ENCODE data around the gene NOX5. TPM values are rescaled to one million over a fixed set of nuclear protein-coding genes. Genes with fewer than 3 reads are reported as not detected.

NOX5 gene
- total and polyA plus RNA-seq, 2 donors (not counting 1 experiment from before 2014, with no cell fraction given): 0.01 to 0.05 TPM

GRCh38 chr15:68997930-68998777 lies 16.3 kb upstream of the NOX5 start:
- peaks cover 5% of the 10 kb centered on the region for H3K9me3 Mint-ChIP-seq (ENCODE audit: insufficient read depth)
- Histone ChIP-seq H3K4me2 (replicated peaks; ENCODE audit: low read depth, low read length, poor library complexity, severe bottlenecking) (no peak overlapping the region), H3K4me1 (ENCODE audit: control insufficient read depth in 2 of 2, insufficient read depth in 2 of 2, low read length in 2 of 2) (no peaks in the 10 kb centered on the region), H2AFZ (ENCODE audit: insufficient read depth, low read depth, low read length, poor library complexity, severe bottlenecking) (no peak overlapping the region), H3K9ac (ENCODE audit: low read length) (no peak overlapping the region), H3K79me2 (ENCODE audit: control insufficient read depth, insufficient read depth, low read length) (no peaks in the 10 kb centered on the region), H3K9me3 (ENCODE audit: control extremely low read depth in 1 of 3, control insufficient read depth in 2 of 3, insufficient read depth in 1 of 3, low read length in 2 of 3) (no peaks in the 10 kb centered on the region), H4K20me1 (ENCODE audit: control insufficient read depth, insufficient read depth, low read length, poor library complexity, severe bottlenecking) (no peaks in the 10 kb centered on the region), H3K36me3 (replicated peaks in 1 of 2; ENCODE audit: control extremely low read depth in 1 of 2, control insufficient read depth in 1 of 2, extremely low read depth in 1 of 2, insufficient read depth in 2 of 2, low read length in 1 of 2) (no peaks in the 10 kb centered on the region), H3K27ac (ENCODE audit: low read length in 2 of 2) (no peak overlapping the region), H3K27me3 (replicated peaks in 1 of 4; ENCODE audit: control extremely low read depth in 1 of 4, control insufficient read depth in 3 of 4, insufficient read depth in 4 of 4, low read length in 3 of 4) (peaks cover 0 to 3% (median 0%) of the 10 kb centered on the region in 4 experiments), H3K4me3 (ENCODE audit: control extremely low read depth in 1 of 5, extremely low read depth in 1 of 5, insufficient read depth in 1 of 5, low read depth in 2 of 5, low read length in 4 of 5) (no peak overlapping the region)
- H3K4me1 Mint-ChIP-seq: no peaks in the 10 kb centered on the region
- intact Hi-C loops (cut with micrococcal nuclease): no loop called here
- H3K4me3 Mint-ChIP-seq: no peak overlapping the region
- CTCF ChIA-PET: no interaction called here
- TF ChIP-seq CTCF (IDR thresholded peaks at IDR 0.05) (no peak), EZH2 (IDR thresholded peaks at IDR 0.05; ENCODE audit: borderline replicate concordance, insufficient read depth, low read depth, low read length, poor library complexity, severe bottlenecking) (no peak)
- no peak for DNase-seq
- H3K27me3 Mint-ChIP-seq: peaks cover 12% of the 10 kb centered on the region
- ATAC-seq (ENCODE audit: low read depth): no peak
- 82% methylated on average over 2 of the region's 4 CpGs for WGBS (ENCODE audit: insufficient coverage)
- POLR2A ChIA-PET: no interaction called here
- H3K27ac Mint-ChIP-seq: no peak overlapping the region

GRCh38 chr15:68999091-68999490 lies 15.4 kb upstream of the NOX5 start:
- ChIA-PET CTCF (no interaction called here), POLR2A (no interaction called here)
- Histone ChIP-seq H3K9ac (ENCODE audit: low read length) (no peak overlapping the region), H3K79me2 (ENCODE audit: control insufficient read depth, insufficient read depth, low read length) (no peaks in the 10 kb centered on the region), H3K4me3 (ENCODE audit: control extremely low read depth in 1 of 5, extremely low read depth in 1 of 5, insufficient read depth in 1 of 5, low read depth in 2 of 5, low read length in 4 of 5) (no peak overlapping the region), H3K9me3 (ENCODE audit: control extremely low read depth in 1 of 3, control insufficient read depth in 2 of 3, insufficient read depth in 1 of 3, low read length in 2 of 3) (no peaks in the 10 kb centered on the region), H3K27ac (ENCODE audit: low read length in 2 of 2) (no peak overlapping the region), H3K27me3 (replicated peaks in 1 of 4; ENCODE audit: control extremely low read depth in 1 of 4, control insufficient read depth in 3 of 4, insufficient read depth in 4 of 4, low read length in 3 of 4) (peaks cover 0 to 3% (median 0%) of the 10 kb centered on the region in 4 experiments), H2AFZ (ENCODE audit: insufficient read depth, low read depth, low read length, poor library complexity, severe bottlenecking) (no peak overlapping the region), H3K4me1 (ENCODE audit: control insufficient read depth in 2 of 2, insufficient read depth in 2 of 2, low read length in 2 of 2) (no peaks in the 10 kb centered on the region), H4K20me1 (ENCODE audit: control insufficient read depth, insufficient read depth, low read length, poor library complexity, severe bottlenecking) (no peaks in the 10 kb centered on the region), H3K36me3 (replicated peaks in 1 of 2; ENCODE audit: control extremely low read depth in 1 of 2, control insufficient read depth in 1 of 2, extremely low read depth in 1 of 2, insufficient read depth in 2 of 2, low read length in 1 of 2) (no peaks in the 10 kb centered on the region), H3K4me2 (replicated peaks; ENCODE audit: low read depth, low read length, poor library complexity, severe bottlenecking) (no peak overlapping the region)
- no peak overlapping the region for H3K27ac Mint-ChIP-seq
- no peak for ATAC-seq (ENCODE audit: low read depth)
- DNase-seq: no peak
- H3K4me1 Mint-ChIP-seq: no peaks in the 10 kb centered on the region
- peaks cover 5% of the 10 kb centered on the region for H3K9me3 Mint-ChIP-seq (ENCODE audit: insufficient read depth)
- 82% methylated on average over 4 of the region's 6 CpGs for WGBS (ENCODE audit: insufficient coverage)
- no peak overlapping the region for H3K4me3 Mint-ChIP-seq
- H3K27me3 Mint-ChIP-seq: peaks cover 17% of the 10 kb centered on the region
- intact Hi-C loops (cut with micrococcal nuclease): no loop called here
- no peak for TF ChIP-seq CTCF (IDR thresholded peaks at IDR 0.05)
- no peak for TF ChIP-seq EZH2 (IDR thresholded peaks at IDR 0.05; ENCODE audit: borderline replicate concordance, insufficient read depth, low read depth, low read length, poor library complexity, severe bottlenecking)
